Neural crest cell (in vitro differentiated cells): Measurements from ENCODE around the gene MAML3. TPM values are rescaled to one million over a fixed set of nuclear protein-coding genes. Genes with fewer than 3 reads are reported as not detected.

Source experiments
- DNase-seq: peaks from one replicate; pipeline ENCODE4 v3.0.0; 2021; ENCODE audit warnings: low read depth, mixed read lengths, low spot score
- H3K27ac Mint-ChIP-seq: one replicate; pipeline ENCODE4 v1.8.0; 2021; ENCODE audit warnings: mild to moderate bottlenecking, mixed read lengths; ENCODE audit not compliant: unreplicated experiment
- H3K27me3 Mint-ChIP-seq: 2 replicates; pipeline ENCODE4 v1.8.0; 2021; ENCODE audit warnings: low read depth, mild to moderate bottlenecking, mixed read lengths
- H3K36me3 Mint-ChIP-seq: 2 replicates; pipeline ENCODE4 v1.8.0; 2021; ENCODE audit warnings: low read depth, mild to moderate bottlenecking, mixed read lengths
- H3K4me1 Mint-ChIP-seq: 2 replicates; pipeline ENCODE4 v1.8.0; 2021; ENCODE audit warnings: mixed read lengths
- H3K4me3 Mint-ChIP-seq: one replicate; pipeline ENCODE4 v1.8.0; 2021; ENCODE audit warnings: mild to moderate bottlenecking, mixed read lengths
- H3K9me3 Mint-ChIP-seq: 2 replicates; pipeline ENCODE4 v1.8.0; 2021; ENCODE audit warnings: mixed read lengths
- CTCF ChIP-seq: fragments of 200-600 bp; sonication (generic); conservative IDR thresholded peaks from 2 replicates; pipeline ENCODE4 v1.5.0; 2021; ENCODE audit warnings: antibody characterized with exemption, mild to moderate bottlenecking
- total RNA-seq: library from RNA; stranded (reverse); gene quantifications from 2 replicates; pipeline ENCODE4 v1.2.1, GENCODE V29; 2021

MAML3 gene
- total RNA-seq, 1 donor from 2014 or later: 21.8 TPM

GRCh38 chr4:140180577-140180976 is 26.6 kb upstream of the MAML3 start:
- no peak overlapping the region for H3K27ac Mint-ChIP-seq
- H3K36me3 Mint-ChIP-seq: no peaks in the 10 kb centered on the region
- H3K4me3 Mint-ChIP-seq: no peak overlapping the region
- no peak for DNase-seq
- H3K4me1 Mint-ChIP-seq: no peaks in the 10 kb centered on the region
- TF ChIP-seq CTCF: no peak
- H3K27me3 Mint-ChIP-seq: no peaks in the 10 kb centered on the region
- peaks cover 3% of the 10 kb centered on the region for H3K9me3 Mint-ChIP-seq

- TF ChIP-seq CTCF: no peak
- Mint-ChIP-seq H3K27me3 (no peaks in the 10 kb centered on the region), H3K9me3 (peaks cover 3% of the 10 kb centered on the region), H3K36me3 (no peaks in the 10 kb centered on the region), H3K4me1 (no peaks in the 10 kb centered on the region), H3K27ac (no peak overlapping the region), H3K4me3 (no peak overlapping the region)
- no peak for DNase-seq
Measured at GRCh38 chr4:140176735-140177134, 22.8 kb upstream of the MAML3 start.

GRCh38 chr4:140174543-140174942 is 20.6 kb upstream of the MAML3 start:
- Mint-ChIP-seq H3K27ac (no peak overlapping the region), H3K9me3 (peaks cover 3% of the 10 kb centered on the region), H3K4me1 (no peaks in the 10 kb centered on the region), H3K4me3 (no peak overlapping the region), H3K36me3 (no peaks in the 10 kb centered on the region), H3K27me3 (no peaks in the 10 kb centered on the region)
- TF ChIP-seq CTCF: no peak
- no peak for DNase-seq

DNA sequence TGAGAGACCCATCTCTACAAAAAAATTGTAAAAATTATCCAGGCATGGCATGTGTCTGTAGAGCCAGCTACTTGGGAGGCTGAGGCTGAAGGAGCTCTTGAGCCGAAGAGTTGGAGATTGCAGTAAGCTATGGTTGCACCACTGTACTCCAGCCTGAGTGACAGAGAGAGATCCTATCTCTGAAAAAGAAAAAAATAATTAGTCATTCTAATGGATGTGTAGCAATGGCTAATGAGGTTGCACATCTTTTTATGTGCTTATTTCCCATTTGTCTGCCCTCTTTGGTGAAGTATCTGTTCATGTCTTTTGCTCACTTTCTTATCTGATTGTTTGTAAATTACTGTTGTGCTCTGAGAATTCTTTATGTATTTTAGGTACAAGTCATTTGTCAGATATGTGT is 19.0 kb upstream of the MAML3 start:
- Mint-ChIP-seq H3K4me3 (no peak overlapping the region), H3K27ac (no peak overlapping the region), H3K27me3 (no peaks in the 10 kb centered on the region), H3K36me3 (no peaks in the 10 kb centered on the region), H3K9me3 (peaks cover 3% of the 10 kb centered on the region), H3K4me1 (no peaks in the 10 kb centered on the region)
- no peak for TF ChIP-seq CTCF
- no peak for DNase-seq

GRCh38 chr4:140170299-140170698 is 16.3 kb upstream of the MAML3 start:
- no peaks in the 10 kb centered on the region for H3K36me3 Mint-ChIP-seq
- no peak for TF ChIP-seq CTCF
- no peak for DNase-seq
- H3K9me3 Mint-ChIP-seq: peaks cover 5% of the 10 kb centered on the region
- no peak overlapping the region for H3K27ac Mint-ChIP-seq
- H3K27me3 Mint-ChIP-seq: no peaks in the 10 kb centered on the region
- no peaks in the 10 kb centered on the region for H3K4me1 Mint-ChIP-seq
- H3K4me3 Mint-ChIP-seq: no peak overlapping the region

- Mint-ChIP-seq H3K27ac (no peak overlapping the region), H3K4me3 (no peak overlapping the region), H3K36me3 (no peaks in the 10 kb centered on the region), H3K4me1 (no peaks in the 10 kb centered on the region), H3K27me3 (no peaks in the 10 kb centered on the region), H3K9me3 (peaks cover 5% of the 10 kb centered on the region)
- TF ChIP-seq CTCF: no peak
- no peak for DNase-seq
Measured at GRCh38 chr4:140168936-140169335, 15.0 kb upstream of the MAML3 start.
